ENCODE data around the gene RBFOX2.

RBFOX2 gene

DNA sequence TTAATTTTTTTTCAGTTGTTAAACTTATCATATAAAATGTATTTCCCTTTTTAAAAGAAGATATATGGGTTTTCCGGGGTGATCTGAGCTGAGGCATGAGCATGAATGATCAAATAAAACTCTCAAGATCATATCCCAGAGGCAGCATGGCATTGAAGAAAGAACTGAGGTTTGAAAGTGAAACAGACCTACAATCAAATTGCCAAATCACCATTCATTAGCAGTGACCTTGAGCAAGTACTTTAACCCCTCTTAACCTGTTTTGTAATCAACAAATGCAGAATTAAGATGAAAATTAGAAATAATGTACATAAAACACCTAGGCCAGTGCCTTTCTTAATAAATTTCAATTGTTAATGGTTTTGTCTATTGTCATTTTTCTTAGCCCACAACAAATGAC is 116.0 kb downstream of the RBFOX2 start:
- DNase-seq (ENCODE audit: low read depth in 2 of 2), result no peak
- TF ChIP-seq, protein P1, sequence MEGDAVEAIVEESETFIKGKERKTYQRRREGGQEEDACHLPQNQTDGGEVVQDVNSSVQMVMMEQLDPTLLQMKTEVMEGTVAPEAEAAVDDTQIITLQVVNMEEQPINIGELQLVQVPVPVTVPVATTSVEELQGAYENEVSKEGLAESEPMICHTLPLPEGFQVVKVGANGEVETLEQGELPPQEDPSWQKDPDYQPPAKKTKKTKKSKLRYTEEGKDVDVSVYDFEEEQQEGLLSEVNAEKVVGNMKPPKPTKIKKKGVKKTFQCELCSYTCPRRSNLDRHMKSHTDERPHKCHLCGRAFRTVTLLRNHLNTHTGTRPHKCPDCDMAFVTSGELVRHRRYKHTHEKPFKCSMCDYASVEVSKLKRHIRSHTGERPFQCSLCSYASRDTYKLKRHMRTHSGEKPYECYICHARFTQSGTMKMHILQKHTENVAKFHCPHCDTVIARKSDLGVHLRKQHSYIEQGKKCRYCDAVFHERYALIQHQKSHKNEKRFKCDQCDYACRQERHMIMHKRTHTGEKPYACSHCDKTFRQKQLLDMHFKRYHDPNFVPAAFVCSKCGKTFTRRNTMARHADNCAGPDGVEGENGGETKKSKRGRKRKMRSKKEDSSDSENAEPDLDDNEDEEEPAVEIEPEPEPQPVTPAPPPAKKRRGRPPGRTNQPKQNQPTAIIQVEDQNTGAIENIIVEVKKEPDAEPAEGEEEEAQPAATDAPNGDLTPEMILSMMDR (IDR thresholded peaks at IDR 0.05; ENCODE audit: low read depth, low read length), result no peak
- H3K4me3 ChIP-seq (replicated peaks in 1 of 2; ENCODE audit: low read depth in 2 of 2, low read length in 2 of 2), result no peak overlapping the region

DNA sequence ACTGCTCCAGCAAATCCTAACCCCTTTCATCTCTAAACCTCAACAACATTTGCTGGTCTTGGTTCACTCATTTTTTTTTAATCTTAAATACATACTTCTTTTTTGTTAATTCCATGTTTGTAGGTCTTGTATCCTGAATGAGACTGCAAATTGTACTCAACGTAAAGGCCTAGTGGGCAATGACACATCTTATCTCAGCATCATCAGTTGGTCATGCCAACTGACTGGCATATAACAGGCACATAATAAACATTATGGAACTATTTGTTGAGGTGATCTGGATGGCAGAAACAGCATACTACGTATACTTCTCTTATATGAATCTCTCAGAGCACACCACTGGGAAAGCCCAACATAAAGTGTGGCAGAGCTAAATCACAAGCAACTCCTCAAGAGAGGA is 116.7 kb downstream of the RBFOX2 start:
- DNase-seq (ENCODE audit: low read depth in 2 of 2), result no peak
- no peak overlapping the region for H3K4me3 ChIP-seq (replicated peaks in 1 of 2; ENCODE audit: low read depth in 2 of 2, low read length in 2 of 2)
- TF ChIP-seq, protein P1 (IDR thresholded peaks at IDR 0.05; ENCODE audit: low read depth, low read length), result no peak

DNA sequence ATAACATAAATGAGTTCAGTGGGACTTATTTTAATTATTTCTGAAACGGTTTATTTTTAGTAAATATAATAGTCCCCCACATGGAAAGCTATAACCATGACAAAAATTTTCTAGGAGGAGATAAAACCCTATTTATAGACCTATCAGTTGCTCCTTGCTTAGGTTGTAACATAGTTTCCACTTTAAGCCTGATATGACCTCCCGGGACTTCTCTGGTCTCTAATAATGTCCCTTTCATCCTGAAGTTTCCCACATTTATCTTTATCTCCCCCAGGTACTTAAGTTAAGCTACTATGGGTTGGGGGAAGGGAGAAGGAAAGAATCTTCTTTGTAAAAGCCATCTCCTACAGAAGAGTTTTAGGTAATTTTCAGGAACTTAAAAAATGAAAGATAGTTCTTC is 117.7 kb downstream of the RBFOX2 start:
- H3K4me3 ChIP-seq (replicated peaks in 1 of 2; ENCODE audit: low read depth in 2 of 2, low read length in 2 of 2), result no peak overlapping the region
- TF ChIP-seq, protein P1 (IDR thresholded peaks at IDR 0.05; ENCODE audit: low read depth, low read length), result no peak
- no peak for DNase-seq (ENCODE audit: low read depth in 2 of 2)

DNA sequence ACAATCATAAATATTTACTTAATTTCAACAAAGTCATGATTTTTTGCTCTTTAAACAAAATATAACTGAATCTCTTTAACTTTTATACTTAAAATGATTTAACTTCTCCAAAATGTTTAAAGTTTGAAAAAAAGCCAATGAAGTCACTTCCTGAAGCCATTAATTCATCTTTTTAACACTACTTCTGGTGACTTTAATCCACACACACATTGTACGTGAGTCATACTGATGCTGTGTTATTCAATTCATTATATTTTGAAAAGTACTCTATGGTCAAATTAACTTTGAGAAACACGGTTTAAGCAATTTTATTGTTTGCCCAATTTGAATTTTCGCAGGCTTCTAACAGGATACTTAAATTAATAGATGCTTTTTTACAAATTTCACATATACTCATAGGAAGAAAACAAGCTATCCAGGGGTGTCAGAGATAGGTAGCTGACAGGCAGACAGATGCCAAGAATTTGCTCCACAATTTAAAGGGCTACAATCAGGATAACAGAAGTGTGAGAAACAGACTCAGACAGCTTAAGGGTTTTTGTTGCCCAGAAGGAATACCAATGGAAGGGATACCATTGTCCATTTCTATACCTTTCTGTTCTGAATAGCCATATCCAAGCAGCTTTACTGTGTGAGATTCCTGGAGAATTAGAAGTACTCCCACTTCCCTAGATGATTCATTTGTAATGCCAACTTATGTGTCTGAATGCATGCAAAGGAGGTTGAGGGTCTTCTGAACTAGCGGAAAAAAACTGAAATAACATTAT is 118.4 kb downstream of the RBFOX2 start:
- TF ChIP-seq, protein P1 (IDR thresholded peaks at IDR 0.05; ENCODE audit: low read depth, low read length), result no peak
- DNase-seq (ENCODE audit: low read depth in 2 of 2), result peak in 1 of 2 donors; percentile 56
- no peak overlapping the region for H3K4me3 ChIP-seq (replicated peaks in 1 of 2; ENCODE audit: low read depth in 2 of 2, low read length in 2 of 2)

DNA sequence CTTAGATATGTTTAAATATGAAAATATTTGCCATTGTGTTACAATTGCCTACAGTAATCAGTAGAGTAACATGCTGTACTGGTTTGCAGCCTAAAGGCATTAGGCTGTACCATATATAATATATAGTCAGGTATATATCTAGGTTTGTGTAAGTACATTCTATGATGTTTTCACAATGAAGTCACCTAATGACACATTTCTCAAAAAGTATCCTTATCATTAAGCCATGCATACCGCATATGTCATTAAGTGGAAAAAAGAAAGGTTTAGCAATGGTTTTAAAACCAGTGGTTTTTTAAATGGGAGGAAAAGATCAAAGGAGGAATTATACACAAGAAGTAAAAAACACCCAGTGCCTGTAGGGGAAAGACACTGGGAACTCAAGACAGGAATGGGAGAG is 122.7 kb downstream of the RBFOX2 start:
- peak in 1 of 2 donors; percentile 29 for DNase-seq (ENCODE audit: low read depth in 2 of 2)
- no peak overlapping the region for H3K4me3 ChIP-seq (replicated peaks in 1 of 2; ENCODE audit: low read depth in 2 of 2, low read length in 2 of 2)
- TF ChIP-seq, protein P1 (IDR thresholded peaks at IDR 0.05; ENCODE audit: low read depth, low read length), result no peak

DNA sequence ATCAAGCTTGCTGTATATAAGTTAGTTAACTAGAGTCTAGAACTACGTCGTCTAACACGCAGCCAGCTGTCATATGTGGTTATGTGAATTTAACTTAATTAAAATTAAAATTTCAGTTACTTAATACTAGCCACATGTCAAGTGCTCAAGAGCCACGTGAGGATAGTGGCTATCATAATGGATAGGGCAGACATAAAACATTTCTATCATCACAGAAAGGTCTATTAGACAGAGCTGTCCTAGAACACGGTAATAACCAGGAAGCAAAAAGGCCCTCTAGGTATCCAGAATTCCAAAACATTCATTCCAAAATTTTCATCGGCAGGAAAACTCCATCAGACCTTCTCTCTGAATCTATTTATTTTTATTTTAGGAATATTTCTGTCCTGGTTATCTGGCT is 123.9 kb downstream of the RBFOX2 start:
- no peak overlapping the region for H3K4me3 ChIP-seq (replicated peaks in 1 of 2; ENCODE audit: low read depth in 2 of 2, low read length in 2 of 2)
- TF ChIP-seq, protein P1 (IDR thresholded peaks at IDR 0.05; ENCODE audit: low read depth, low read length), result no peak
- DNase-seq (ENCODE audit: low read depth in 2 of 2), result no peak

DNA sequence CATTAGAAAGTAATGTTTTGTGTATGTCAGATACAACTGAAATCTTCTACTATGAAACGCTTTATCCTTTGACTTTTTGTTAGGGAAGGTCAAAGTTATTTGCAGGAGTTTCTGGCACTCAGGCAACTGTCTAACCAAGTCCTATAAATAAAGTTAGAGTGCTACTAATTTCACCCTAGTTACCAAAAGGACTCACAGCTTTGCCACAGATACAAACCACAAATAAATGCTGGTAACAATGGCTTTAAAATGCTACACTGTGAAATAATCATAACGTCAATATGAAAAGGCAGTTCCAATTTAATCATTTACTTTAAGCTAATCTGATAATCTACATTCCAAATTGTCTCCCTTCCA is 124.3 kb downstream of the RBFOX2 start:
- no peak for DNase-seq (ENCODE audit: low read depth in 2 of 2)
- TF ChIP-seq, protein P1 (IDR thresholded peaks at IDR 0.05; ENCODE audit: low read depth, low read length), result no peak
- no peak overlapping the region for H3K4me3 ChIP-seq (replicated peaks in 1 of 2; ENCODE audit: low read depth in 2 of 2, low read length in 2 of 2)
